SH-SY5Y (cell line): Measurements from ENCODE around the gene LTBP1.

Experiments
- GATA2 ChIP-seq: IDR thresholded peaks from 2 replicates; pipeline ENCODE4 v1.6.1; 2011; ENCODE audit warnings: mild to moderate bottlenecking, low read depth, low read length
- GATA3 ChIP-seq: IDR thresholded peaks from 2 replicates; pipeline ENCODE4 v1.6.1; 2011; ENCODE audit warnings: low read depth, mild to moderate bottlenecking, low read length, moderate library complexity

DNA sequence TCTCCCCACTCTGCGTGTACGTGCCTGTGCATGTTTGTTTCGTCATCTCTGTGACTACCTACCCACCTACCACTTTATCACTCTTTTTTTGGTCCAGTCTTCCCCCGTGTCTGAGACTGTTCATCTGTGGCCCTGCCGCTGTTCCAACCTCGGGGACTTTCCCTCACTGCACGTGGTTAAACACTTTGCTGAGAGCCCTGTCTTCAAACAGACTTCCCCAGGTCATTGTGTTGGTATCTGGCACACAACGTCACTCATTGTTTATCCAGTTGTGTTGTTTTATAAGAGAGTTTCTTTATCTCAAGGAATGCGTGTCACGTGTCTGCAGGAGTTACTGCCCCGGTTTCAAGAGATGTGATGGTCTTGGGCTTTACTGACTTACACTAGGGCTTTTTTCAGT, 267.7 kb downstream of the LTBP1 start:
- no peak for TF ChIP-seq GATA2
- no peak for TF ChIP-seq GATA3
